GM21723 (cell line): ENCODE measurements around the gene BPTF.
"Not testable (repeated sequence)": the region's sequence is repeated elsewhere in the genome, so short reads cannot be mapped to it uniquely, and the experiment has no call there.

Experiments used
- ATAC-seq: cut with Tn5 transposase; IDR thresholded peaks from one replicate; pipeline ENCODE4 v1.9.1; 2021; ENCODE audit warnings: mild to moderate bottlenecking, moderate library complexity; ENCODE audit not compliant: unreplicated experiment

The BPTF gene

GRCh38 chr17:67833946-67834631, 8.8 kb downstream of the BPTF start:
- ATAC-seq: no peak

GRCh38 chr17:67834634-67835033, 9.3 kb downstream of the BPTF start:
- no peak for ATAC-seq

GRCh38 chr17:67836205-67836987, 11.1 kb downstream of the BPTF start:
- no peak for ATAC-seq

- ATAC-seq: no peak
These were observed 12.7 kb downstream of the BPTF start for GRCh38 chr17:67837965-67838364.

GRCh38 chr17:67838538-67838937, 13.2 kb downstream of the BPTF start:
- ATAC-seq: no peak

GRCh38 chr17:67841992-67842391, 16.7 kb downstream of the BPTF start:
- no peak for ATAC-seq

GRCh38 chr17:67842648-67843047, 17.3 kb downstream of the BPTF start:
- no peak for ATAC-seq

DNA sequence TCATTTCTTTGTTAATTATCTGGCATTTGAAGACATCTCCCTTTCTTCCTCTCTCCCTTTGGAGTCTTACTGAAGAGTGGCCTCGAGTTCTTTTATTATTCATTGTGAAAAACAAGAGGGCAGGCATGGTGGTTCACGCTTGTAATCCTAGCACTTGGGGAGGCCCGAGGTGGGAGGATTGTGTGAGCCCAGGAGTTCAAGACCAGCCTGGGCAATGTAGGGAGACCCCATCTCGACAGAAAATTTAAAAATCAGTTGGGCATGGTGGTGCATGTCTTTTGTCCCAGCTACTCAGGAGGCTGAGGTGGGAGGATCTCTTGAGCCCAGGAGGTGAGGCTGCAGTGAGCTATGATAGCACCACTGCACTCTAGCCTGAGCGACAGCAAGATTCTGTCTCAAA, 20.1 kb downstream of the BPTF start:
- ATAC-seq: no peak

- ATAC-seq: not testable (repeated sequence)
These were observed 22.9 kb downstream of the BPTF start for GRCh38 chr17:67848189-67848588.

- ATAC-seq: not testable (repeated sequence)
These were observed 23.5 kb downstream of the BPTF start for GRCh38 chr17:67848846-67849245.

GRCh38 chr17:67850991-67851631, 25.8 kb downstream of the BPTF start:
- no peak for ATAC-seq

DNA sequence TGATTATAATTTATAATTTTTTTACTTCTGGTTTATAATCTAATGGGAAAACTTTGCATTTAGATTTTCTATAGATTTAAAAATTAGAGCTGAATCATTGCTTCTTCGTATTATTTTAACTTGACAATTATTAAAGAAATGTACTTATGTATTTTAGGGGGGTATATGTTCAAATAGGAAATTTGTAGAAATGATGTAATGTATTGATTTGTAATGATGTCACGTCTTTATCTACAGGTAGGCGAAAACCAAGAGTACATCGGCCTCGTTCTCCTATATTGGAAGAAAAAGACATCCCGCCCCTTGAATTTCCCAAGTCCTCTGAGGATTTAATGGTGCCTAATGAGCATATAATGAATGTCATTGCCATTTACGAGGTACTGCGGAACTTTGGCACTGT, 28.4 kb downstream of the BPTF start:
- no peak for ATAC-seq

- no peak for ATAC-seq
These were observed 29.1 kb downstream of the BPTF start for GRCh38 chr17:67854378-67854777.

- ATAC-seq: peak; percentile 44
These were observed 30.4 kb downstream of the BPTF start for GRCh38 chr17:67855504-67856324.

DNA sequence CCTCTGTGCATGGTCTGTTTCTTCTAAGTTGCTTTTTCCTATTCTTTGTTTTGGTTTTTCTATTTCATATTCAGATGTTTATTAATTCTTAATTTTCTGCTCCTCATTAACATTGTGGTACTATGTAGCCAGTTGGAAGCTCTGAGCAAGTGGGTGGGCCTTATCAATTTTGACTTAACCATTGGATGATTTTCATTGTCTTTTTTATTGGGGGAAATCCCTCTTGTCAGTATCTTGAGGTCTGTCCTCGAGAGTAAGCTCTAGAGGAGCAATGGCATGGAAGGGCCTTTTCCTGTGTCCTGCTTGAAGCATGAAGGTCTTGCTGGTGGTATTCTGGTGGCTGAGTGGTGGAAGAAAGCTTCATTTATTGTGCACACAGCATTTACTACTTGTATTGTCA, 31.1 kb downstream of the BPTF start:
- ATAC-seq: not testable (repeated sequence)

DNA sequence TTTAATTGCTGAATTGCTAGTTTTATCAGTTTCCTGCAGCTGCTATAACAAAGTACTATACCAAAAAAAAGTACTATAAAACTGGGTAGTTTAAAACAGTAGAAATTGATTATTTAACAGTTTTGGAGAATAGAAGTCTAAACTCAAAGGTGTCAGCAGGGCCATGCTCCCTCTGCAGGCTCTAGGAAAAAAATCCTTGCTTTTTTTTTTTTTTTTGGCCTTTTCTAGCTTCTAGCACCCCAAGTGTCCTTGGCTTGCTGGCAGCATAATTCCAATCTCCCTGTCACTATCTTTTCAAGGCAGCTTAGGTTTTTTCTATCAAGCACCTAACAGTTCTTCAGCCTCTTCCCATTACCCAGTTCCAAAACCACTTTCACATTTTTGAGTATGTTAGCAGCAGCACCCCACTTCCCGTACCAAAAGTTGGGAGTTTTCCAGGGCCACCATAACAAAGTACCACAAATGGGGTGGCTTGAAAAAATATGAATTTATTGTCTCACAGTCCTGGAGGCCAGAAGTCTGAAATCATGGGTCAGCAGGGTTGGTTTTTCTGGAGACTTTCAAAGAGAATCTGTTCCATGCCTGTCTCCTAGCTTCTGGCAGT, 37.4 kb downstream of the BPTF start:
- no peak for ATAC-seq

GRCh38 chr17:67863624-67864247, 38.4 kb downstream of the BPTF start:
- peak; percentile 51 for ATAC-seq

DNA sequence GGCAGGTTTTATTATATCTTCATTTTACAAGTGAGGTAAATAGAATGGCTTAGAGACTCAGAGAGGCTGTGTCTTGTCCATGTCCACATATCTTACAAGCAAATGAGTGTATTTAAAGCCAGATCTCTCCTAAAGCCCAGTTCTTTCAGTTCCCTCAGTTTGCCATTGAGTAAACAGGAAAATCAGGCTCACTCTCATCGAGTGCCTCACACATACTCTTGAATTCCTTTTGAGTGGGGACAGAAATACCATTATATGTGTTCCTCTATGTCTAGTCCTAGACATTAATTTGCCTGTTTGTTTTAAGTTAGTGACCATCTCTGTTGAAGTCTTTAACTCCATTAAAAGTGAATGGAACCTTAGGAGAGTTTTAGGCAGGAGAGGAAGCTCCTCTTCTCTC, 40.1 kb downstream of the BPTF start:
- ATAC-seq: no peak

- no peak for ATAC-seq
These were observed 42.3 kb downstream of the BPTF start for GRCh38 chr17:67867591-67867990.

DNA sequence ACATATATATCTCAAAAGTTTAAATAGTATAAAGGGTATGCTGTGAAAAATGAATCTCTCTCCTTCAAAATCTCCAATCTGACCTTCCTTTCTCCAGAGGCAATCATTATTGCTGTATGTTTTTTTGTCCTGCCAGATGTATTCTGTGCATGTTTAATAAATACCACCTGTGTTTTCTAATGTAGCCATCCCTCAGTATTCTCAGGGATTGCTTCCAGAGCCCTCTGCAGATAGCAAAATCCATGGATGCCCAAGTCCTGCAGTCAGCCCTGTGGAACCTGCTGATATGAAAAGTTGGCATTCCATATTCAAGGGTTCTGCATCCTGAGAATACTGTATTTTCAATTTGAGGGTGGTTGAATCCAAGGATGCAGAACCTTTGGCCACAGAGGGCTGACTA, 42.9 kb downstream of the BPTF start:
- no peak for ATAC-seq
